Skeletal muscle cell (primary cell): ENCODE results near the gene PDE4D.
"Not testable (repeated sequence)": the region's sequence is repeated elsewhere in the genome, so short reads cannot be mapped to it uniquely, and the experiment has no call there.

Experiments used
- DNase-seq: peaks from one replicate; pipeline ENCODE4 v3.0.0-alpha.2; 2010; ENCODE audit warnings: low read depth
- H3K4me3 ChIP-seq: 2 replicates; pipeline ENCODE4 v1.5.1; 2011; ENCODE audit warnings: low read depth, mild to moderate bottlenecking, control low read depth, low read length, moderate library complexity

The PDE4D gene

DNA sequence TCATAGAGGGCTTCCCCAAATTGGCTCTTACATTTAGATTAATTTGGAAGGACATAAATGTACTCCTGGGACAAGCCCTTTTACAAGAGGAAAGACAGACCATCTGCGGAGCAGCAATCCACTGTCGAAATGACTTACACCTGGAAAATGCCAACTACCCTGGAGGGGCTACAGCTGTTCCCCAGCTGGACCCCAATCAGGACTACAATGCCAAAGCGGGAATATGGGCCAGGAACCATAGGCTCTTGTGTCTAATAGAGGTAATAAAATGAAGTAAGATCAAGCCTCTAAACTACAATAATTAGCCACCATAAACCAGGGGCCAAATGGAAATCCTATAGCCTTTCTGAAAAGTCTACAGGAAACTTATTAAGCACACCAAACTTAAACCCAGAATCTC, 581.3 kb downstream of the PDE4D start:
- no peak for DNase-seq
- H3K4me3 ChIP-seq: no peak overlapping the region

GRCh38 chr5:59308685-59309084, 584.8 kb downstream of the PDE4D start:
- not testable (repeated sequence) for H3K4me3 ChIP-seq, DNase-seq

GRCh38 chr5:59303289-59303716, 590.2 kb downstream of the PDE4D start:
- H3K4me3 ChIP-seq, DNase-seq: not testable (repeated sequence)

DNA sequence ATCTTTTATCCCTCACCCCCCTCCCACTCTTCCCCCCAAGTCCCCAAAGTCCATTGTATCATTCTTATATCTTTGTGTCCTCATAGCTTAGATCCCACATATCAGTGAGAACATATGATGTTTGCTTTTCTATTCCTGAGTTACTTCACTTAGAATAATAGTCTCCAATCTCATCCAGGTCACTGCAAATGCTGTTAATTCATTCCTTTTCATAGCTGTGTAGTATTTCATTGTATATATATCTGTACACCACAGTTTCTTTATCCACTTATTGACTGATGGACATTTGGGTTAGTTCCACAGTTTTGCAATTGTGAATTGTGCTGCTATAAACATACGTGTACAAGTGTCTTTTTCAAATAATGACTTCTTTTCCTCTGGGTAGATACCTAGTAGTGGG, 591.0 kb downstream of the PDE4D start:
- DNase-seq, H3K4me3 ChIP-seq: not testable (repeated sequence)

DNA sequence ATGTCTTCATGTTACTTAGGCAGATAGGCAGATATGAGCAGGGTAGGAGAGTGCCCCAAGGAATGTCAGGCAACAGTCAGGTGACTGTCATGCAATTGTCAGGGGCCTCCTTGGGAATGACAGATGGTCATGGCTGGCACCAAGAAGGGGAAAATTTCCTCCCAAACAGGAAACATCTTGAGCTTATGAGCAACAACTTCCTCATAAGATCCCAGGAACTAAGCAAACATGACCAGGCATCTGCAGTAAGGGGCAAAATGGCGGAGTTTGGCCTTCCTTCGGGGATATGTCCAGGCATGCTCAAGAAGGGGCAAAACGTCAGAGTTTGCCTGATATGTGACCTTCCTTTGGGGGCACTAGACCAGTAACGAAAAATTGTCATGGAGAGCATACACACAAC, 591.8 kb downstream of the PDE4D start:
- no peak overlapping the region for H3K4me3 ChIP-seq

DNA sequence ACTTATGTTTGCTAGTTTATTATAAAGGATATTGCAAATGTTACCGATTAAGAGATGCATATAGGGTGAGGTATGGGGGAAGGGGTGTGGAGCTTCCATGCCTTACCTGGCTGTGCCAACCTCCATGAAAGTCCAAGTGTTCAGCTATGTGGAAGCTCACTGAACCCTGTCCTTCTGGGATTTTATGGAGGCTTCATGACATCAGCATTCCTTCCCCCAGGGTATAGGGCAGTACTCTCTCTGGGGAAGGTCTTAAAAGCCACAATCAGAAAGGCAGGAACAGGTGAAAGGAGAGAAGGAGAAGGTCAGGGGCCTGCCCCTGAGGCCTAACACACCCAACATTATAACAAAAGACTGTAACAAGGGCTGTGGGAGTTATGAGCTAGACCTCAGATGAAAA, 592.6 kb downstream of the PDE4D start:
- DNase-seq: no peak
- H3K4me3 ChIP-seq: no peak overlapping the region

More for the DNA sequence above, 591.8 kb downstream of the PDE4D start:
- DNase-seq: no peak

DNA sequence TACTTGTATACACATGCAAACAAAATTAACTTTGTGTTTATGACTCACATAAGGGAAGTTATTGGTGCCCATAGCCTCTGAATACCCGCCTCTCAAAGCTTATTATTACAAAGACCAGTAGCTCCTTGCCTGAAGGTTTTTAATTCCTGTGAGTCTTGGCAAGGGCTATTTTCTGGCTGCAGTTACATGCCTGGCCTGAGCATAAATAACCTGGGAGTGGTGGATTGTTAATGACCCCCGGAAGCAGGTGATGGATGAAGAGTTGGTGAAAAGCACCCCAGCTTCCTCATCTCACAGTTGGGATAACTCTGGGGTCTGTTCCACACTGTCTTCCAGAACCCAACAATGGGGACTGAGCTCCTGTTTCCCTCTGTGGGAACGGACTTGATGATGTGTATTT, 594.5 kb downstream of the PDE4D start:
- no peak for DNase-seq
- H3K4me3 ChIP-seq: no peak overlapping the region

DNA sequence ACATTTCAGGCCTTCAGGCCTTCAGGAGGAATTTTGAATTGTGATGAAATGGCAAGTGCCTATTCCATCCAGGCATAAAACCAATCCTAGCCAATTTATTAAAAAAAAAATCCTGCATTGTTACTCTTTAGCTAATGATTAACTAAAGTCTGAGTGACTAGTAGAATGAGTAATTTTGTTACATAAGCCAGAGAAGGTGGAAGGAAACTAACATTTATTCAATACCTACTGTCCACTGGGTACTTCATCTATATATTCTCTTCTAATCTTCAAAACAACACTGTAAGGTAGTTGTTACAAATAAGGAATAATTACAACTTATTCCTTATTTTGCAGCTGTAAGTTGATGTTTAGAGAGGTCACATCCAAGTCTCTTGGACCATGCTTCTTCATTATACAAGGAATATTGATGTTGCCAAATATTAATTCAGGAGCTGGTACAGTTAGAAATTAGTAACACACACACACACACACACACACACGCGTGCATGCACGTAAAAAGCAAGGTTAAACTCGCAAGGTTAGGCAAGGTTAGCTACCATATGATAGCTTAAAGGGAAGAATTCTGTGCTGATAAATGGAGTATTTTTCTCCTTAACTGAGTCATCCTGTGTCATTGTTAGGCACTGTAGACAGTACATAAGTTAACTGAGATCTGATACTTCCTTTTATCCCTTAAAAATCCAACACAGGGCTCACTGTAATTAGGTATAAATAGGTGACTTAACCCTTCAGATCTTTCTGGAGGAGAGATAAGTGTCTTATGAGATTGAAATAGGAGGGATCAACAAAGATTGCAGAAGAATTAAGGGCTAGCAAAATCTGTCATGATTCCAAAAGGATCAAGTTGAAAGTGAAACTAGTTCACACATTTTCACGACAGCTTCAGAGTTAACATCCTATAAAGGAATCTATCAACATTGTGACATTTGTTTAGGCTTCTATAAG, 596.9 kb downstream of the PDE4D start:
- peak overlapping the region; percentile 20 for H3K4me3 ChIP-seq
- DNase-seq: no peak

DNA sequence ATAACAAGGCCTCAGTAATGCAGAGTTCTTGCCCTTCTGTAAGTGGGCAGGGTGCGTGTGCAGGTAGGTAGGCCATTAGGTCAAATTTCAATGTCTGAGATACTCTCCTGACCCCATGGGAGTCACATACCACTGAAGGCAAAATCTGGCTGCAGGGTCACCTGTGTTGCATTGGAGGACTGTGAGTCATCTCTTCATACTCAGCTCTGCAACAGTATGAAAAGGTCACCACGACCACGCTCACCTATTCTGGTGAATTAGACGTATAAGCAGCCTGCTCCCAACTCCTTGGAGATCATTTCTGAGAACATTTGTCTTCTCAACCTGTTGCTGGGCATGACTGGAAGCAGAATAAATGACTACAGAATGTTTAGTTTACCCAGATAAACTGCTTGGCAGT, 599.8 kb downstream of the PDE4D start:
- H3K4me3 ChIP-seq: no peak overlapping the region
- no peak for DNase-seq

DNA sequence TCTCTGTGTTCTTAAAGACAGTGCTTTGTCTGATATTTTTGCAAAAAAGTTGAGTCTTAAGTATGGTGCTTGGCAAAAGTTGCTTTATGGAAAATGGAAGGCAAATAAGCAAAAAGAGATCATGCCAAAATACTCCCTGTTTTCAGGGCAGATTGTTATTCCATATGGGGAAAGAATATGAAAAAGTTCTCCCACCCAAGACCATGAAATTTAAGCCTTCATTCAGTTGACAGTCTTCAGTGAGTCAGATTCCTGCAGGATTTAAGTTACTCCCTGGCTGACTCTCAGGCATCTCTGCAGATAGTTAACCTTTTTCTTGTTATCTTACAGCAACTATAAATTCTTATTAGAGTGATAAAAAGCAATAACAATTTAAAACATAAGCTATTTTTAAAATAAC, 601.6 kb downstream of the PDE4D start:
- H3K4me3 ChIP-seq: no peak overlapping the region
- DNase-seq: no peak

DNA sequence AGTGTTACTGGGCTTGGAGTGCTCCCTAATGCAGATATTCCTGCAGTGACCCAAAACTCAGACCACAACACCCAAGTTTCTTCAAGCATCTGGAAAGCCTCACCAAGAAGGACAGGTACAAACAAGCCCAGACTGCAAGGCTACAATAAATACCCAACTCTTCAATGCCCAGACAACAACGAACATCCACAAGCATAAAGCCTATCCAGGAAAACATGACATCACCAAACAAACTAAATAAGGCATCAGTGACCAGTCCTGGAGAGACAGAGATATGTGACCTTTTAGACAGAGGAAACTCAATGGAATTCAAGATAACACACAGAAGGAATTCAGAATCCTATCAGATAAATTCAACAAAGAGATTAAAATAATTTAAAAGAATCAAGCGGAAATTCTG, 605.6 kb downstream of the PDE4D start:
- H3K4me3 ChIP-seq: no peak overlapping the region
- no peak for DNase-seq

DNA sequence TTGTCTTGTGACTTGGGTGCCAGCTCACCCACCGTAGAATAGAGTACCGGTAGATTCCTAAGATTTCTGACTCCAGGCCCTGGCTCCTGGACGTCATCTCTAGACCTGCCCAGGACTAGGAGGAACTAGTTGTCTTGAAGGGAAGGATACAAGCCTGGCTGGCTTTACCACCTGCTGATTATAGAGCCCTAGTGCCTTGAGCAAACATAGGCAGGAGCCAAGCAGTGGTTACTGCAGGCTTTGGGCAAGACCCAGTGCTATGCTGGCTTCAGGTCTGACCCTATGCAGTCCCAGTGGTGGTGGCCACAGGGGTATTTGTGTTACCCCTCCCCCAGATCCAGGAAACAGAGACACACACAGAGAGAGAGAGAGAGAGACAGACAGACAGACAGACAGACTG, 606.2 kb downstream of the PDE4D start:
- H3K4me3 ChIP-seq: no peak overlapping the region
- no peak for DNase-seq

DNA sequence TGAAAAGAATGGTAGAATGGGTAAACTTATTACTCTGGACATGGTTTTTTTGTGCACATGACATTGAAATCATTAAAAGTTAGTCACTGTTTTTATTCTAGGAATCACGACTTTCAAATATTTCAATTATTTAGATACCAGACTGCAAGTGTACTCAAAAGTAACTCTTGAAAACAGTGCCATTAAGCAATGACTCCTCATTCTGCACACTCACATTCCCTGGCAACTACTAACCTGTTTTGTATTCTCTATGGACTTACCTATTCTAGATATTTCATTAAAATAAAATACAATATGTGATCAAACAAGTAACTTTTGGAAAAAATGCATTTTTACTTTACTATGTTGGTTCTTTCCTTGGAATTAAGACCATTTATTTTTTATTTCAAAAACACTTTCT, 607.0 kb downstream of the PDE4D start:
- H3K4me3 ChIP-seq: no peak overlapping the region
- no peak for DNase-seq

DNA sequence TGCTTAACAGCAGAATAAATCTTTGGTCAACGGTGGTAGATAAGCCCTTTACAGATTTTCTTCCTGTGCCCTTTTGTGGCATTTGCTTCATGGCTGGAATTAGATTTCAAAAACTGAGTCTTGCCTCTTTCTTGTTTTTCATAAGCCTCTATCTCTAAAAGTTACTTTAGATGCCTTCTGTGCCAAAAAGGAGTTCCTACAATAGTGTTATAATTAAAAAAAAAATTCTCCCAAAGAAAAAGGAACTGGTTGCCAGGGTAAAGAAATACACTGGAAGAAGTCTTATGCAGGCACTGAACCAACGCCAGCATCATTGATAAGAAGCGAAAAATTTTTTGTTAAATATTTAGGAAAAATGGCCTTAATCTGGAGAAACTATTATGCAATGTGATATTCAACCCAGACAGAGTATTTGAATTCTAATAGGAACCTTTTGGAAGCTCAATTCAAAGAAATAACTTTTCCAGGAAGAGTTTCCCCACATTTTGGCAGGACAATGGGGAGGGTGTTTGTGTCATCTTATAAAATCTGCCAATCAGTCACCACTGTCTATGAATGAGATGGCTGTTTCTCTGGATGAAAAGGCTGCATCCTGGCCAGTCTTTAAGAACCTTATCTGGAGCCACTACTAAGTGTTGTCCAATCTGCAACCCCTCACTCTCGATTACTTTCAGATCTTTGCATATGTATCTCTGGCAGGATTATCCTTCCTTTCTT, 608.1 kb downstream of the PDE4D start:
- no peak overlapping the region for H3K4me3 ChIP-seq
- DNase-seq: no peak

GRCh38 chr5:59282726-59283125, 610.8 kb downstream of the PDE4D start:
- no peak for DNase-seq
- no peak overlapping the region for H3K4me3 ChIP-seq

DNA sequence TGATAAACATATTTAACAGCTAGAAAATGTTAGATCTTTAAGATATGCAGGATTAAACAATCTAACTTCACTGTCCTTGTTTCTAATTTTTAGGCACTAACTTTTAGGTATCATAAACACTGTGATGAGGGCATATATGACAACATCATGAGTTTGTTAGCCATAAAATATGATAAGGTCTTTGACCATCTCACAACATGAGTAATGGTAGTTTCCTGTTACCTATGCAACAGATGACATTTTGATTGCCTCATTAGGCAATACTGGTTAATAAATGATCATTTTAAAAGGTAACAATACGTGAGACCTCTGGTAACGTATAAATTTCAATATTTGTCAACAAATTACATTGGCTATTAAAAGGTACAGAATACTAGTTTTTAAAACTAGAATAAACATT, 613.5 kb downstream of the PDE4D start:
- DNase-seq: no peak
- no peak overlapping the region for H3K4me3 ChIP-seq

GRCh38 chr5:59276917-59277372, 616.6 kb downstream of the PDE4D start:
- no peak overlapping the region for H3K4me3 ChIP-seq
- DNase-seq: no peak

GRCh38 chr5:59276325-59276675, 617.2 kb downstream of the PDE4D start:
- H3K4me3 ChIP-seq: peak overlapping the region; percentile 35
- no peak for DNase-seq

DNA sequence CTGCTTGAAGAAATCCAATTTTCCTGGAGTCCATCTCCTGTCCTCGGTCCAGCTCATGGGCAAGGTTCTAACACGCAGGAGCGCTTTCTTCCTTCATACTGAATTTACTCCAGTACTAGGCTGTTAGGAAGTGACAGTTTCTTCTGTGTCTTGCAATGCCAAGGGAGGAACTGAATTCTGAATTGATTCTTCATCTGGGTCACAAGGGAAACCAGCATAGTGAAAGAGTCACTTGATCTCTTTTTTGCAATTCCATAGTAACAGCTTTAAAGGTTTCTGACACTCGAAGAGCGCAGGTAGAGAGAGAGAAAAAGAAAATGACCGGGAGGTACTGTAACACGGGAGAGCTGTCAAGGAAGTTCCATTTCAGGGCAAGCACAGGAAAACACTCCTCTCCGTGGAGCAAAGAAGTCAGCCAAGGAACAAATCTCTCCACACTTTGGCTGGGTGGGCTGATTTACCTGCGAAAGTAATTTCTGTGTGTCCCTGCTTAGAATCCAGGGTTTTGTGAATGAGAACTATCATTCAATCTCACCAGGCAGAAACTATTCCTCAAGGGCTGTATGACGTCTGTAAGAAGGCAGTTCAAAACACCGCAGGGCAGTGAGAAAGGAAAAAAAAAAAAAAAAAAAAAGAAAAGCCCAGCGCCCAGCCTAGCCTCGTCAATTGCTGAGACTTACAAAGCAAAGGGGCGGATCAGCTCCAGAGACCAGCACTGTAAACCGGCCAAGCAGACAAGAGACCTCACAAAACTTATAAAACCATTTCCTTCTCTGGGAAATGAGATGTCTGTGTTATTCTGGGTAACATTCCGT, 617.8 kb downstream of the PDE4D start:
- peak; percentile 32 for DNase-seq
- H3K4me3 ChIP-seq: peak overlapping the region; percentile 35

DNA sequence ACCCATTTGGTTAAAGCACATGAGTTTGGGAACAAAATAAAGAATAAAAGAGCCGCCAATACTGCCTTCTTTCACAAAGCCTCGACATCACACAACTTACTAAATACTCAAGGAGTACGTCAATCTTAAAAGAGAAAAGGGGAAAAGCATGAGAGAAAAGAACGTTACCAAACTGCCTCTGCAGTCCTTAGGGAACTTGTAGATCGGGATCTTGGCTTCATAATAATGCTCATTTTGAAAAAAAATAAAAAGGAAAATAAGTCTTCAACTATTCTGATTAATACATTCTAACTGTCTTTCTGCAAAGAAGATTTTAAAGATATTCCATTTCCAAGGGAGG, 618.4 kb downstream of the PDE4D start:
- no peak for DNase-seq
- peak overlapping the region; percentile 35 for H3K4me3 ChIP-seq
